HG03342 (cell line): ENCODE results near the gene YEATS2.

ENCODE experiments used
- ATAC-seq: cut with Tn5 transposase; IDR thresholded peaks from one replicate; pipeline ENCODE4 v1.9.1; 2021; ENCODE audit warnings: mild to moderate bottlenecking, moderate library complexity; ENCODE audit not compliant: unreplicated experiment

YEATS2 gene

GRCh38 chr3:183828538-183828870 lies 130.9 kb downstream of the YEATS2 start:
- no peak for ATAC-seq

- ATAC-seq: no peak
Observed at GRCh38 chr3:183829466-183829865, 131.9 kb downstream of the YEATS2 start.

- ATAC-seq: no peak
Observed at GRCh38 chr3:183830187-183830586, 132.6 kb downstream of the YEATS2 start.

GRCh38 chr3:183833516-183833915 lies 135.9 kb downstream of the YEATS2 start:
- no peak for ATAC-seq

- ATAC-seq: no peak
Observed at GRCh38 chr3:183837390-183837789, 139.8 kb downstream of the YEATS2 start.

GRCh38 chr3:183837894-183838293 lies 140.3 kb downstream of the YEATS2 start:
- no peak for ATAC-seq

GRCh38 chr3:183839751-183840150 lies 142.2 kb downstream of the YEATS2 start:
- no peak for ATAC-seq

- ATAC-seq: no peak
Observed at GRCh38 chr3:183844606-183845005, 147.0 kb downstream of the YEATS2 start.

- ATAC-seq: no peak
Observed at GRCh38 chr3:183845090-183845489, 147.5 kb downstream of the YEATS2 start.

- no peak for ATAC-seq
Observed at GRCh38 chr3:183845608-183846288, 148.2 kb downstream of the YEATS2 start.

- no peak for ATAC-seq
Observed at GRCh38 chr3:183854318-183855035, 156.9 kb downstream of the YEATS2 start.

GRCh38 chr3:183857863-183858262 lies 160.3 kb downstream of the YEATS2 start:
- ATAC-seq: no peak
